Thyroid gland (tissue), 4 donors: ENCODE measurements around the gene DENND5A.

ENCODE experiments used
- CTCF ChIP-seq, 6 experiments: fragments of 200-600 bp in 3 of 6; fragments of 450-650 bp in 3 of 6; sonication (generic) in 3 of 6; IDR thresholded peaks; one replicate each; pipeline ENCODE4 v1.5.1; 2016 to 2019; ENCODE audit warnings: antibody characterized with exemption in 6 of 6, mild to moderate bottlenecking in 2 of 6, inconsistent platforms in 1 of 6, moderate library complexity in 1 of 6
- POLR2A ChIP-seq, 2 donors: fragments of 450-650 bp; IDR thresholded peaks; one replicate each; pipeline ENCODE4 v1.6.1; 2017; ENCODE audit warnings: antibody characterized with exemption in 2 of 2, mild to moderate bottlenecking in 2 of 2, moderate library complexity in 1 of 2

GRCh38 chr11:9211322-9211721, 53.8 kb downstream of the DENND5A start:
- TF ChIP-seq POLR2A (IDR thresholded peaks at IDR 0.05) (no peak), CTCF (IDR thresholded peaks at IDR 0.05) (no peak)
